GM21528 (cell line): ENCODE results near the gene NTN3.
"Not testable (repeated sequence)": the region's sequence is repeated elsewhere in the genome, so short reads cannot be mapped to it uniquely, and the experiment has no call there.

Source experiments
- ATAC-seq: cut with Tn5 transposase; IDR thresholded peaks from one replicate; pipeline ENCODE4 v1.9.1; 2021; ENCODE audit warnings: mild to moderate bottlenecking, moderate library complexity; ENCODE audit not compliant: unreplicated experiment, low FRiP score

The NTN3 gene

DNA sequence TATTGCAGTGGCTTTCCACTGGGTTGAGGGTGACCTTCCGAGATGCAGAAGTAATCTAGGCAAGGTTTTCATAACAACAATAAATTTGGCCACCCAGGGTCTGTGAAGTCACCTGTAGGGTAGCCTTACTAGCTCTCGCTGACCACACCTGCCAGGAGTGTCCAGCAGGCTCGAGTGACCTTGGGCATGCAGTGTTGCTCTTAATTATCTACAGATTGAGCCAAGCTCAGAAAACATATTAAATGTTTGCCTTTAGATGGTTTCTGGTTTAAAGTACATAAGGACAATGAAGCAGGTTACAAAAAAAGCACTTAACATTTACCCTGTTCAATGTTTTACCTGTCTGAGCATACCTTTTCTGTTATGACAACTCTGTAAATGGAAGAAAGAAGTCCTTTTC is 5.6 kb downstream of the NTN3 start:
- ATAC-seq: no peak

- ATAC-seq: no peak
Measured at GRCh38 chr16:2477327-2477726, 6.2 kb downstream of the NTN3 start.

DNA sequence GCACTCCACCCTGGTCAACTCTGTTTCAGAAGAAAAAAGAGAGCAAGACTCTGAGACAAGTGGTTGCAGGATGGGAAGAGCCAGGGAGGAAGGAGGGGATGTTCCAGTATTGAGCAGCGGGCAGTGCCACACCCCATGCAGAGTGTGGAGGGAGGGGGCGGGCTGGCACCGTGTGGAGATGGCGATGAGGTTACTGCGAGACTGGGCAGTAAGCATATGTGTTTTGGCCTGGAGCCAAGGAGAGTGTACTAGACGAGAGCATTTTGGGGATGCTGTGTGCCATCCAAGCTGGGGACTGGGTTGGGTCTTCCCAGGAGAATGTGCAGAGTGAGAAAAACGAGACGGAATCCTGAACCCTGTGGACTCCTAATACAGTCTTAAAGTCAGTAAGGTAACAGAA is 7.2 kb downstream of the NTN3 start:
- ATAC-seq: no peak

DNA sequence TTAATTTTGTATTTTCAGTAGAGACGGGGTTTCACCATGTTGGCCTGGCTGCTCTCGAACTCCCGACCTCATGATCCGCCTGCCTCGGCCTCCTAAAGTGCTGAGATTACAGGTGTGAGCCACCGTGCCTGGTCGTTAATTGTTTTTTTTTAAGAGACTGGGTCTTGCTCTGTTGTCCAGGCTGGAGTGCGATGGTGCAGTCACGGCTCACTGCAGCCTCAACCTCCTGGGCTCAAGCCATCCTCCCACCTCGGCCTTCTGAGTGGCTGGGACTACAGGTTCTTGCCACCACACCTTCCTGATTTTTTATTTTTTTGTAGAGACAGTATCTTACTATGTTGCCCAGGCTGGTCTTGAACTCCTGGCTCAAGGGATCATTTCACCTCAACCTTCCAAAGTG is 8.9 kb downstream of the NTN3 start:
- ATAC-seq: not testable (repeated sequence)

- no peak for ATAC-seq
Measured at GRCh38 chr16:2480948-2481347, 9.9 kb downstream of the NTN3 start.

DNA sequence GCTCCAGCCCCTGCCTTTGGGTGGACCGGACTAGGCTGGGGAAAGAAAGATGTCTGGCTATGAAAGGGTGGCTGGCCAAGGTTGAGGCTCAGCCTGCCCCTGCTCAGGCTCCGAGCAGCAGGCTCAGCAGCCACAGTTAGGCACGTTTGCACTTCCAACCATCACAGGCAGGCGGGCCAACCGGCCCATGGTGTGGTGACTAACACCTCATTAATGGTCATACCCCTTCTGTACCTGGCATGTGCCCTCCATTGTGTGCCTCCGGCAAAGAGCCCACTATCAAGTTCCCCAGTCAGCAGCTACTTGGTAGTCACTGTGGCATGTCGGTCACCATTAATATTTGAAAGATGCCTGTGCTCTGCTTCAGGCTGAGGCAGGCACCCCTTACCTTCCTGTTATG is 10.6 kb downstream of the NTN3 start:
- no peak for ATAC-seq

DNA sequence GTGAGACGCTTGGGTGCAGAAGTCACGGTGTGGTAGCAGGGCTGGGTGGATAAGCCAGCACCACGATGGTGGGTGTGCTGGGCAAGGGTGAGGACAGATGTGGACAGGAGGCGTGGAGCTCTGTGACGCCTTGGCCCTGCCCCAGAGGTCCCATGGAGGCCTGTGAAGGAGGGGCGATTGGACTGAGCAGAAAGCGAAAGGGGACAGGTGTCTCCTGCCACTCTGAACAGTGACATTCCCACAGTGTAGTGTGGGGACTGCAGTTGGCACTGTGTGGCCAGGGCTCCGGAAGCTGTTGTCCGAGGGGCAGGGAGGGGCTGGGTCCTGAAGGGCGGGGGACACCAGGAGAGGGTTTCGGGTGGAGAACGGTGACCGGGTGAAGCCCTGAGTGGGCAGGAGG is 11.2 kb downstream of the NTN3 start:
- ATAC-seq: no peak

DNA sequence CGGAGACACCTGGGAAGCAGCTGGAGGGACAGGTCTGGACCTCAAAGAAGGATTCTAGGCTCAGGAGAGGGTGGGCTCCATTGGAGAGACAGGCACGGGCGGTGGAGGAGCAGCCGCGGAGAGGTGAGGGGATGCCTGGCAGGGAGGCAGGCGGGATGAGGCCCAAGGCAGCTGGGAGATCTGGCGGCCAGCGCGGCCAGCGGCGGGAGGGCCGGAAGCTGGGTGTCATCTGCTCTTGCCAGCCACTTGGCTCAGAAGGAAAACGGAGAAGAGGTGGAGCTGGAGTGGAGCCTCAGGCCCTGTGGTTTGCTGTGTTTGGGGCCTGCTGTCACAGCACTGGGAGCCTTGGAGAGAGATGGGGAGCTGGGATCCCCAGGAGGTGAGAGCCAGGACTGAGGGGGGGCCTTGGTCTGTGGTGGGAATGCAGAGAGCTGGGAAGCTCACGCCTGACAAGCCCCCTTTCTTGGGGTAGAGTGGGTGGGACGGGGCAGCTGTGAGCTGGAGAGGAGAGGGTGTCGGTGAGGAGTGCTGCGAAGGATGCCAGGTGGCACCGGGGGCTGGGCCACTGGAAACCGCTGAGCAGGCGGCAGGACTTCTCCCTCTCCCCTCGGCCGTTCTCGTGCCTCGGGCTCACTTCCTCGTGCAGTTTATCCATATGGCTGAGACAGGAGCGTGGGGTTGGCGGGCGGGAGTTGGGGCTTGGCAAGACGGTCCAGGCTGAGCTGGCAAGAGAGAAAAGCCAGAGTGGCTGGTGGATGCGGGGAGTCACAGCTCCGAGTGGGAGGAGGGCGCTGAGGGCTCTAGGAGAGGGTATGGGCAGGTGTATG is 11.8 kb downstream of the NTN3 start:
- ATAC-seq: no peak

DNA sequence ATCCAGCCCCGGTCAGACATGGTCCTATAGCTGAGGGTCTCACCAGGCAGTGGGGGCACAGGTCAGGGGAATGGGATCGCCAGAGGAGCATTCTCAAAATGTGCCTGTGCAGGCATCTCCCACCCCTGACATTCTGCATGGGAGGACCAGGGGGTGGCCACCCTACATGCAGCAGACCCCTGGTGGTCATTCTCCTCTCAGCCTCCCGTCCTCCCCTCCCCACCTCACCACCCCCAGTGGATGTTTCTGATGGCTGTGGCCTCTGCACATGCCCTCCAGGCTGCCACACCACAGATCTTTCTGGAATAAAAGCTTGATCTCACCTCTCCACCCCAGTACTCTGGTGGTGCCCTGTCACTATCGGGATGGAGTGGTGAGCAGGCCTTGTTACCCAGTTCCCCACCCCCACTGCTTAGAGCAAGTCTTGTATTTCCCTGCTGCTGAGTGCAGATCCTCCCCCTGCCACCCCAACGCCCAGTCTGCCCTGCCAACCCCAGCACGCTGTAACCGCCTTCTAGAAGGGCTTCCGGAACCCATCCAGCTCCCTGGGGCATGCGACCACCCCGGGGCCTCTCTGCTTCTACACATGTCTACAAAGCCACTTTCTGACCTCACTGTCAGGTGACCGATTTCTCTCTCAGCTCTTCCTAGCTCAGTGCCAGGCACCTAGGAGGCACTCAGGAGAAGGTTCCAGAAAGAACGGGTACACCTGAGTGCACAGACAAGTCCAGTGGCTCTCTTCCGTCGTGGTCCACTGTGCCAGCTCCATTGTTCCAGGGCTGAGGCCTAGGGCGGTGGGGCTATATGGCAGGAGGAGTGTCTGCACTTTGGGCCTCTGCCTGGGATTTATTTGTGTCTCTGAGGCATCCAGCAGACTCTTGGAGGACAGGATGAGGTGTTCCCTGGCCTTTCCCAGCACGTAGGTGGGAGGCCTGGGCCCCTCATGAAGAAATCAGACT is 13.1 kb downstream of the NTN3 start:
- no peak for ATAC-seq

DNA sequence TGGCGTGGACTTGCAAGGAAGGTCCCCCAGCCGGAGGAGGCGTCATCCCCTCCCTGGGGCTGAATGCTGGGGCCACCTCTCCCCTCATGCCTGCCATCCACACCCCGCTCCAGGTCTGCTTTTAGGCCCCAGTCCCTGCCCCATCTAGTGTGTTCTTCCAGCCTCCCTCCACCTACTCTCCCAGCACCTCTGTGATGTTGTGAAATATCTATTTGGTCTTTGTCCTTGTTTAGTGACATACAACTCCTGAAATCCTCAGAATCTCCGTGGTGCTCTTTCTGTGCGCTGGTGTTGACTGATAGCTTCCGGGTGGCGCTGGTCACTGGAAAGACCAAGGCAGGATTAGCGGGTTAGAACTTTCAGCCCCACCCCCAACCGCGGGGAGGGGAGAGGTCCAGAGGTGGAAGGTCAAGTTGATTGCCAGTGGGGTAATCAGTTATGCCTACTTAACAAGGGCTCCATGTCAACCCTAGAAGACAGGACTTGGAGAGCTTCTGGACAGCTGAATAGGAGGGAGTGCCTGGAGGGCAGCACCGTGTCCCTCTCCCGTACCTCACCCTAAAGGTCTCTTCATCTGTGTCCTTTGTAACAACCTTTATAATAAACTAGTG is 13.9 kb downstream of the NTN3 start:
- ATAC-seq: no peak

- ATAC-seq: no peak
Measured at GRCh38 chr16:2485811-2486507, 14.9 kb downstream of the NTN3 start.

GRCh38 chr16:2486645-2487516 is 15.8 kb downstream of the NTN3 start:
- ATAC-seq: no peak

- no peak for ATAC-seq
Measured at GRCh38 chr16:2487517-2487842, 16.4 kb downstream of the NTN3 start.

DNA sequence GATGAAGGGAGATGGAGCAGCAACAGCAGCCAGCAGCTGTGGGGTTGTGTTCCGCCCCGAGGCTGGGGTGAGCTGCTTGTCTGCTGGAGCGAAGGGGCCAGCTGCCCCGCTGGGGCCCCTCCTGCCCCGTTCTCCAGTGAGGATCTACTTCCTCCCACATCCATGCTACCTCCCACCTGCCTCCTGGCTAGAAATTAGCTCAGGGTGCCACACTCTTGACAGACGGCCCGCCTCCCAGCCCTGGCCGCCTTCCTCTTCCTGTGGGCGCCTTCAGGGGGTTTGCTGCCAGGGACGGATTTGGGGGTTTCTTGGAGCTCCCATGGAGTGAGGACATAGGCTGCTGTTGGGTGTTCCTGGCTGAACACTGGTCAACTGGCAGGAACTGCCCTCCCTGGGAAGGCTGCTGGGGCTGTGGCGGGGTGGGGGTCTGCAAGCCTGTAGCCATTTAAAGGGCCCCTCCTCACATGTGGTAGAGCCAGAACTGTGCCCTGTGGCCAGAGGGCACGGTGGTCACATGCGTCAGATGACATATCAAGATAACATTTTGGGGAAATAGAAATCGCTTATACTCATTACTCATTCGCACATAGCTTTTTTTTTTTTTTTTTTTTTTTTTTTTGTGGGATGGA is 16.9 kb downstream of the NTN3 start:
- no peak for ATAC-seq

DNA sequence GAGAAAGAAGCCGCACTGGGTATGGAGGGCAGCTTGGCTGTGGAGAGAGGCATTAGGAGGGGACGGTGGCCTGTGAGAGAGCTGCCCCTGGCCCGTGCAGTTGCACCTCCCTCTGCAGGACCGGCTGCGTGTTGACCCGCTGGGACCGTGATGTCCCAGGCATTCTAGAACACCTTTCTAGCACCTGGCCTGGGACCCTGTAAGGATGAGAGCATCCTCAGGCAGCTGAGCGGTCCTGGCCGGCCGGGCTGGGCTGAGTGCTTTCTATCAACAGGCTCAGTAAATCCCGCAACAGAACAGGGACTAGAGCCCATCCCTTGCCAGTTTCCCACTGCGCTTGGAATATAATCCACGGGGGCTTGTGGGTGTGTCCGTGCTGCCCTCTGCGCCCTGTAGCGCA is 18.5 kb downstream of the NTN3 start:
- no peak for ATAC-seq

GRCh38 chr16:2490190-2491105 is 19.4 kb downstream of the NTN3 start:
- no peak for ATAC-seq

DNA sequence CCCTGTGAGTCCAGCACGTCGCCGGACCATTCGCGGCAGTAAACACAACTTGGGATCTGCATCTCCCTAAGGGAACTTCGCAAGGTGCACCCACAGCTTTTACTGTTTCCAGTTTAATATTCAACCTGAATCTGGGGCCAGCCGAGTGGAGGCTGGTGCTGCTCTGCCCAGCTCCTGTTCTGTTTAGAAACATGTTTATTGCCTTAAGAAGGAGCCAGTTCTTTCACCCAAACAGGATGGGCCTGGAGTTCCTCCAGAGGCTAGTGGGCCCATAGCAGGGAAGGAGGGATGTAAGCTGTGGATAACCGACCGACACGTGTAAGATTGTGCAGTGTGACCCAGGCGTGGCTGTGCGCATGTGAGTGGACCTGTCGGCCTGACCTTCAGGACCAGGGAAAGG is 21.2 kb downstream of the NTN3 start:
- no peak for ATAC-seq

- ATAC-seq: no peak
Measured at GRCh38 chr16:2493605-2494004, 22.5 kb downstream of the NTN3 start.
